Thoracic aorta (tissue), 2 donors: ENCODE data around the gene PRDM15. TPM values are rescaled to one million over a fixed set of nuclear protein-coding genes. Genes with fewer than 3 reads are reported as not detected.

Source experiments
- ATAC-seq: fragments of 150-250 bp; one replicate; pipeline ENCODE4 v1.8.0; 2017; ENCODE audit warnings: low read depth; ENCODE audit not compliant: insufficient number of reproducible peaks, low FRiP score
- DNase-seq: peaks from one replicate; pipeline ENCODE4 v3.0.0-alpha.2; 2020; ENCODE audit warnings: low spot score
- H3K27ac ChIP-seq, 2 donors: fragments of 200-600 bp; sonication (generic); 1 replicate in 1 of 2; 2 replicates in 1 of 2; pipeline ENCODE4 v1.5.1; 2016; ENCODE audit warnings: mild to moderate bottlenecking in 2 of 2, moderate library complexity in 2 of 2
- H3K27me3 ChIP-seq: fragments of 200-600 bp; sonication (generic); replicated peaks from 2 replicates; pipeline ENCODE4 v1.6.0; 2016; ENCODE audit warnings: mild to moderate bottlenecking; ENCODE audit not compliant: insufficient read depth
- H3K36me3 ChIP-seq: fragments of 200-600 bp; sonication (generic); one replicate; pipeline ENCODE4 v1.5.1; 2016
- H3K4me1 ChIP-seq, 2 donors: fragments of 200-600 bp; sonication (generic); 1 replicate in 1 of 2; 2 replicates in 1 of 2; pipeline versions ENCODE4 v1.5.1 to v1.6.0; 2016; ENCODE audit warnings: low read depth in 2 of 2, mild to moderate bottlenecking in 1 of 2; ENCODE audit not compliant: control insufficient read depth in 1 of 2
- H3K4me3 ChIP-seq: fragments of 200-600 bp; sonication (generic); 2 replicates; pipeline ENCODE4 v1.5.1; 2016; ENCODE audit warnings: mild to moderate bottlenecking
- H3K9me3 ChIP-seq: fragments of 200-600 bp; sonication (generic); 2 replicates; pipeline ENCODE4 v1.5.1; 2016
- CTCF ChIP-seq: fragments of 200-600 bp; sonication (generic); IDR thresholded peaks from one replicate; pipeline ENCODE4 v1.5.1; 2019; ENCODE audit warnings: antibody characterized with exemption
- total RNA-seq, 2 donors: library from RNA; depleted of rRNA; stranded (reverse); fragments of >200 nt; gene quantifications; one replicate each; pipeline versions ENCODE4 v1.1.0 to v1.2.3, GENCODE V29; 2016

Gene PRDM15
- total RNA-seq, 2 donors from 2014 or later: 9.0 to 14.9 TPM

DNA sequence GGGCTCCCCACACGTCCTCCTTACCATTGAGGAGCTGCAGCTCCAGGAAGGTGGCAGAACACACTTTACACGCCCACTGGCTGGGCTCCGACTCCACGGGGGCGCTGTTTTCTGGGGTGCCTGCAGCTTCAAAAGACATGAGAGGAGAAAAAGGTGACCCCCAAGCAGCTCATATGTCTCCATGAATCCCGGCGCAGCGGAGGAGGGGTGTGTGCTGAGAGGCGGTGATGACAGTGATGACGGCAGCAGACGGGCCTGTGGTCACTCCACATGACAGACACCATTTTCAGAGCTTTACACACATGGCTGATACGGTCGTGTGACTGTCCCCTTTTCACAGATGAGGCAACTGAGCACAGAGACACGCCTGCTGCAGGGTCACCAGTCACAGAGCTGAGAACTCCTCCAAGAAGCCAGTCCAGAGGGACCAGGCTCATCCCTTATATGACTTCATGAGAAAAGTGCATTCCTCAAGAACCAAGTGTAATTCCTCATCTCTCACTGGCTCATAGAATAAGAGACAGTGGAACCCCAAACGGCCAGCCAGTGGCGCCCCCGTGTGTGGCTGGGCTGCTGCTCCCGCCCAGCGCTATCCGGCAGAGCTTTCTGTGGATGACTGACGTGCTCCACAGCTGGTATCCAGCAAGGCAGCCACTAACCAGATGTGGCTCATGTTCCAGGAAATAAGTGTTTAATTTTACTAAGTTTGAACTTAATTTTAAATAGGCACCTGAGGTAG, 31.9 kb downstream of the PRDM15 start:
- TF ChIP-seq CTCF: no peak
- Histone ChIP-seq H3K9me3 (no peaks in the 10 kb centered on the region), H3K36me3 (peaks cover 5% of the 10 kb centered on the region), H3K27me3 (no peaks in the 10 kb centered on the region), H3K4me3 (no peak overlapping the region), H3K27ac (no peak overlapping the region), H3K4me1 (no peaks in the 10 kb centered on the region)
- DNase-seq (no peak), ATAC-seq (no peak)

- no peaks in the 10 kb centered on the region for H3K36me3 ChIP-seq
Measured at GRCh38 chr21:41846536-41846935, 32.6 kb downstream of the PRDM15 start.

GRCh38 chr21:41846033-41846317, 33.2 kb downstream of the PRDM15 start:
- H3K36me3 ChIP-seq: no peaks in the 10 kb centered on the region
- DNase-seq (no peak), ATAC-seq (no peak)
- no peak for TF ChIP-seq CTCF
- H3K9me3 ChIP-seq: peaks cover 4% of the 10 kb centered on the region
- no peak overlapping the region for H3K4me3 ChIP-seq
- H3K27me3 ChIP-seq: no peaks in the 10 kb centered on the region
- no peak overlapping the region for H3K27ac ChIP-seq
- no peaks in the 10 kb centered on the region for H3K4me1 ChIP-seq

More at GRCh38 chr21:41846536-41846935, 32.6 kb downstream of the PRDM15 start:
- Histone ChIP-seq H3K9me3 (no peaks in the 10 kb centered on the region), H3K4me3 (no peak overlapping the region), H3K27ac (no peak overlapping the region), H3K4me1 (no peaks in the 10 kb centered on the region), H3K27me3 (no peaks in the 10 kb centered on the region)
- TF ChIP-seq CTCF: no peak
- ATAC-seq (no peak), DNase-seq (no peak)

DNA sequence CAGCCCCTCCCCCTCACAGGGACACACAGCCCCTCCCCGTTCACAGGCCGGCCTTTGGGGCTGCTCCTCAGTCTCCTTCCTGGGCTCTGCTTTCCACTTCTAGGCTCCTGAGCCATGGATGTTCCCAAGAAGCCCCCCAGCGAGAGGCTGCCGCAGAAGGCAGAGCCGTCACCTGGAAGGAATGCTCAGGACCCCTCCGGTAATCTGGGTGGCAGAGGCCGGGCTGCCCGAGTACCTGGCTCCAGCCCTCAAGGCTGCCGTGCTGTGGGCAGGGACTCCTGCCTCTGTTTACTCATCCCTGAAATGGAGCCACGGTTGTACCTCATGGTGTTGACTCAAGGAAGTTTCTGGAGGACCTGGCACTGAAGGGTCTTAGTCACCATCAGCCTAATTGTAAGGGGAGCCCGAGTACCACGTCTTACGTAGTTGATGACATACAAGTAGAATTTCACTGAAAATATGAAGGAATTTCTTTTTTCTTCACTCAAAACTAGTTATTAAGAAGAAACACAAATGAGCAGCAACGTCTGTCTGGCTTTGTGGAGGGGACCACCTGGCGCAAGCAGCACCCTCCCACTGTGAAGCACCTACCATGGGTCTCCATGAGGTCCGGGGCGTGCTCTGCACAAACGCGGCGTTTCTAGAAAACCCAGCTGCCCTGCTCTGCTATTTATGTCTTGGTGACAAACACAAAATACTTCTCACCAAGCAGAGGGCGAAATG, 33.7 kb downstream of the PRDM15 start:
- no peak for TF ChIP-seq CTCF
- H3K27ac ChIP-seq: no peak overlapping the region
- no peak overlapping the region for H3K4me3 ChIP-seq
- H3K4me1 ChIP-seq: no peaks in the 10 kb centered on the region
- DNase-seq: no peak
- no peak for ATAC-seq
- H3K36me3 ChIP-seq: no peaks in the 10 kb centered on the region
- H3K9me3 ChIP-seq: peaks cover 9% of the 10 kb centered on the region
- no peaks in the 10 kb centered on the region for H3K27me3 ChIP-seq

DNA sequence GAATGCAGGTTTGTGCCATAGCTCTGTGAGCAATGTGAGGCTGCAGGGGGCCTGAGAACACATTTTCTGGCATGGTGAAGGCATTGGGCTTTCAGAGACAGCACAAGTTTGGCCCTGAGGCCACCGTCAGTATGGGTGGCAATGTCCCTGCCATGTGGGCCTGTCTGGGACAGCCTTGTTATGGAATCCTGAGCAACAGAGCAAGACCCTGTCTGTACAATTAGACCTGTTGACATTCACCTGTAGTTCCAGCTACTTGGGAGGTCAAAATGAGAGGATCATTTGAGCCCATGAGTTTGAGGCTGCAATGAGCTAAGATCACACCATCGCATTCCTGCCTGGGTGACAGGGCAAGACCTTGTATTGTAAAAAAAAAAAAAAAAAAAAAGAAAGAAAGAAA, 35.6 kb downstream of the PRDM15 start:
- Histone ChIP-seq H3K9me3 (peaks cover 10% of the 10 kb centered on the region), H3K4me1 (no peaks in the 10 kb centered on the region), H3K27ac (no peak overlapping the region), H3K4me3 (no peak overlapping the region), H3K27me3 (no peaks in the 10 kb centered on the region), H3K36me3 (peaks cover 3% of the 10 kb centered on the region)
- DNase-seq (no peak), ATAC-seq (no peak)
- TF ChIP-seq CTCF: no peak
